C1 segment of cervical spinal cord (tissue), 14 donors: ENCODE data around the gene GJA3.
"Not testable (repeated sequence)": the region's sequence is repeated elsewhere in the genome, so short reads cannot be mapped to it uniquely, and the experiment has no call there.

Experiments
- DNase-seq, 14 donors: peaks; one replicate each; lab custom pipeline; 2025; lab: John Stamatoyannopoulos, UW

Gene GJA3

GRCh38 chr13:20182231-20182846 is 21.5 kb upstream of the GJA3 start:
- DNase-seq, result peak in 5 of 14 donors; percentile 9 to 16 (median 14)

- DNase-seq, result no peak
Observed at GRCh38 chr13:20181188-20181587, 20.3 kb upstream of the GJA3 start.

GRCh38 chr13:20178156-20178555 is 17.3 kb upstream of the GJA3 start:
- no peak for DNase-seq

DNA sequence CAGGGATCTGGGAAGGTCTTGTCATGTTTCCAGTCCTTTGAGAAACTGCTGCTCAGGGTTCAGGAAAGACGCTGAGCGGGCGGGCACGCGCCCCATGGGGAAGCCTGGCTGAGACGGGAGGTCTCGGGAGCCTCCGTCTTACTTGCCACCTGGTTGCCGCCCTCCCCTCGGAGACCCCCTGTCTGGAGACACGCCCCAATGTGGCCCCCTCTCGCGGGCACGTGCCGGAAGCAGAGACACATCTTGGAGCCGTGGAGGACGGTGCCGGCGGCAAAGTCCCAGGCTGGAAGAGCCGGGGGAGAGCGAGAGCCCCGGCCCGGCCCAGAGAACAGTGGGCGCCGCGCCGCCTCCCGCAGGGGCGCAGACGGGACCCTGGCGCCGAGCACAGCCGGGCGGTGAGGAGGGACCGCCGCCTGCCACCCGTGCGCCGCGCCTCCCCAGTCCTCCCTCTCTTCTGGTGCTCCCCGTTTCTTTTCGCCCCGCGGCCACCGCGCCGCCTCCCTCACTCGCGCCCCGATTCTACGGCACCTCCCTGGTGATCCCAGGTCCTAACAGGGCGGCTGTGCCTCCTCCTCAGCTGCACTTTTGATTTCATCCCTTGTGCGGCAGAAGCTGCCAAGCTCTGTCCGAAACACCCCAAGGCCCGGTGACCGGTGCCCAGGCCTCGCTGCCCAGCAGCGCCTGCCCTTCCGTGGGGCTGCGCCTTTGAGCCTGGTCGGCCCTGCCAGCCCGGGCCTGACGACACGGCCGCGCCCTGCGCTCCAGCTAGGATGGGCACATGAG is 16.4 kb upstream of the GJA3 start:
- DNase-seq, result no peak

DNA sequence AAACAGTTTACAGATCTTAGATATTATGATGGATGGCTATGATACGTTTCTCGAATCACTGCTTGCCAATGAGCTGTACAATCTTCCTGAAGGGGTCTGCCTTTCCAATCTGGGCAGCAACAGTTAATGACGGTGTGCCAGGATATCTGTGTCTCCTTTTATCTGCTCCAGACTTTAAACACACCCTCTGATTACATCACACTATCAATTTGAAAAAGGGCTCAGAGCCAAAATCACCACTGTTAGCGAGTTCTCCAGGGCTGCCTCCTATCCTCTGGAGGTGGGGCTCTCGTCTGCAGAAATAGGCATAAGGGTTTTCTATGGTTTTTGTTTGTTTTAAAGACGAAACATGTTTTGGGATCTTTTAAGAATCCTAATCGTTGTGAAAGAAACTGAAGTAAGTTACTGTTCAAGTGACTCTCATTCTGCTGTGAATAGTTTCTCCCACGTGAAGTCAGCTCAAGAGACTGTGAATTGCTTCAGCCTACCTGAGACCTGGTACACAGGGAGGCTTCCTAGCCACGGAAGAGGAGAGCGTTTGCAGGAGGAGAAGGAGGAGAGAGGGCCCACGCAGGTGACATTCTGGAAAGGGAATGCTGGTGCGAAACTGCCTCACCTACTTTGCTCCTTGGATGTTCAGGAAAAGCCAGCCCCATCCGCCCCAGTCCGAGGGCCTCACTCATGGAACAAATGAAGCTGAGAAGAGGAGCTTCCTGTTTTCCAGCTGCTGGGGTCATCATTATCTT is 15.2 kb upstream of the GJA3 start:
- no peak for DNase-seq

- no peak for DNase-seq
Observed at GRCh38 chr13:20175406-20175794, 14.5 kb upstream of the GJA3 start.

- DNase-seq, result peak in 1 of 14 donors; percentile 21
Observed at GRCh38 chr13:20174656-20175405, 14.0 kb upstream of the GJA3 start.

- no peak for DNase-seq
Observed at GRCh38 chr13:20173116-20173746, 12.4 kb upstream of the GJA3 start.

- DNase-seq, result no peak
Observed at GRCh38 chr13:20171364-20171763, 10.5 kb upstream of the GJA3 start.

DNA sequence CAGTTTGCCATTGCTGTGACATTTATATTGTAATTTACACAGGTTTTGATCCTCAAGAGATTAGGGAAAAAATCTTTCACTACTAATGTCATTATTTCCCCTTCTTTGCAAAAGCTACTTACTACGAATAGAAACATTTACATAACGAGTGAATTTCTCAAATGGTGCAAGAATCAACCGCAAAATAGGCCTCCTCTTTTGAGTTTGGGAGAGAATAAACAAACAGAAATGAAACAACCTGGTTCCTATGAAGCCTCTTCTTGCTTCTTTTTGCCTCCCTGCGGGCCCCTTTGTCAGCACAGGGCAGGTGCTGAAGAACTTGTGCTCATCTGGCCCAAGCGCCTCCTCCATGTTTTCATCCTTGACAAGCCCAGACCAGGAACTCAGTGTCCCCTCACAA is 10.1 kb upstream of the GJA3 start:
- no peak for DNase-seq

DNA sequence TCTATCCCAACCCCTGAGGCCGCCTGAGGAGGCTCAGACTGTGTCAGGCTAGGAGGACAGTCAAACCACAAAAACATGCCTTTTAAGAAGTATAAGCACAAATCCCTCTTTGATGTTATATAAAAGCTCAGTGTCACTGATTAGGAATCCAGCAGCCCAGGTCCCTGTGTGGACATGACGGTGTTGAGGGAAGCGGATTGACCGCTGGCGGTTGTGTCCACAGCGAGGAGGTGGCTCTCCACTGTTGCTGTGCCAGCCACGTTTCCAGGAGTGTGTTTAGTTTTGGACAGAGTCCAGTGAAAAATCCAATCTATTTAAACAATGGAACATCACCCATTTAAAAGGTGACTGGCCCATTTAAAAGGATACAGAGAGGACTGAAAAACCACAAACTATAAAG is 7.5 kb upstream of the GJA3 start:
- DNase-seq, result no peak

DNA sequence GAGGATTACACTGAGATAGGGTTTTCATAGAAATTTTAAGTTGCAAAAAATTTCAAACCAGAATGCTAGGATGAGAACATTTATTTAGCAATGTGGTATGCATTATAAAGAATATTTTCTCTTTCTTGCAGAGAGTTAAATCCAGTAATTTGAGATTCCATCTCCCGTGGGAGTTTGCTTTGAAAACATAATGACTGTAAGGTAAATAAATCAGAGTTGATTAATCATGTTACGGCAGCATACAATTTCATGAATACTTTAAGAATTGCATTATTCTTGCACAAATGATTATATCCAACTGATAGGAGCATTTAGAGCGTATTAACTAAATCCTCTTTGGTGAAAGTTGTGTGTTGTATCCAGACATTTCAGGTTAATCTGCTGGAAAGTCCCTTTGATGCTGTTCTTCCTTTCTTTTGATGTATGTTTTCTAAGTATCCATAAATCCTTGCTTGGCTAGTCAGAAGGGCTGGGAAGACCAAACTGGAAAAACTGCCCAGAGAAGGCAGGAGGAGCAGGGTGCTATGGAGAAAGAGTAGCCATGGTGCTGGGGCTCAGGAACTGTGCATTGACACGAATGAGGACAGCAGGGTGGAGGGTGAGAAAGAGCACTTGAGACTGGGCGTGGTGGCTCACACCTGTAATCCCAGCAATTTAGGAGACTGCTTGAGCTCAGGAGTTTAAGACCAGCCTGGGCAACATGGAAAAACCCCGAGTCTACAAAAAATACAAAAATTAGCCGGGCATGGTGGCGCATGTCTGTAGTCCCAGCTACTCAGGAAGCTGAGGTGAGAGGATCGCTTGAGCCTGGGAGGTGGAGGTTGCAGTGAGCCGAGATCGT is 4.8 kb upstream of the GJA3 start:
- DNase-seq, result no peak

DNA sequence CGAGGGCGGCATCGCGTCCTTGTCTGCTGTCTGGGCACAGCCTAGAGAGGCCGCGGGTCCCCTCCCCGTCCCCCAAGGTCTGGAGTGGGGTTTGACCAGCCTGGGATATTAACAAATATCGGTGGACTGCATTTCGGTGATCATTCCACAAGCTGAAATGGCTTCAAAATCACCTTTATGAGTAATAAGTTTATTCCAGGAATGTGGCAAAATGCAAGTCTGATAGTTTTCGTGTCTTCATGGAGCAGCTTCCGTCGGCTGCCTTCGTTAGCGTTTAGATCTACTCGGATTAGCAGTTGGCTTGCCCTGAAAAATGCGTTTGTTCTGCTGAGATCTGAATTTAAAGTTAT is 1.1 kb upstream of the GJA3 start:
- DNase-seq, result no peak

GRCh38 chr13:20161275-20161950 is 561 bp upstream of the GJA3 start:
- DNase-seq, result no peak

- no peak for DNase-seq
Observed at GRCh38 chr13:20159646-20160305, 1.1 kb downstream of the GJA3 start.

DNA sequence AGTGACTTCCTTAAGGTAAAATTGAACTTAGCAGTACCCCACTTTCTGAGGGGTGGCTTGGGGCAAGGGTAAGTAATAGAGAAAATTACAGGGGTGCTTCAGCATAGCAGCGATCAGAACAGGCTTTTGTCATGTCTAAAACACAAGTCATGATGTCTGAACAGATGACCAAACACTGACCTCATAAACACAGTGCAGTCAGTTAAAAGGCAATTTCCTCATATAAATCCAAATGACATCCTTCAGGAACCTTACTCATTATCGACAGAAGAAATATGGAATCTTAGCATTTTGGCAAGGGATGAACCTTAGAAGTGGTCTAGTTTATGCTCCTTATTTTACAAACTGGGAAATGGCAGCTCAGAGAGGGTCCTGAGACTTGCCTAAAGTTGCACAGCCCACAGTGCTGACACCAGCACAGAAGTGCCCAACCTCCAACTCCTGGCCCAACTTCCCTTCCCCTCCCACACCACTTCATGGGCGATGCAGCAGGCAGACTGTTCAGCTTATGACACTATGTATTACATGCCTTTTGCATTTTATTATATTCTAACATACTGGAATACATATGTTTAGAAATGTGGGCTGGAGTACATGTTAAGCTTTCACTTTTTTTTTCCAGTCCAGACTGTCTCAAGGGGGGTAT is 3.6 kb downstream of the GJA3 start:
- no peak for DNase-seq

DNA sequence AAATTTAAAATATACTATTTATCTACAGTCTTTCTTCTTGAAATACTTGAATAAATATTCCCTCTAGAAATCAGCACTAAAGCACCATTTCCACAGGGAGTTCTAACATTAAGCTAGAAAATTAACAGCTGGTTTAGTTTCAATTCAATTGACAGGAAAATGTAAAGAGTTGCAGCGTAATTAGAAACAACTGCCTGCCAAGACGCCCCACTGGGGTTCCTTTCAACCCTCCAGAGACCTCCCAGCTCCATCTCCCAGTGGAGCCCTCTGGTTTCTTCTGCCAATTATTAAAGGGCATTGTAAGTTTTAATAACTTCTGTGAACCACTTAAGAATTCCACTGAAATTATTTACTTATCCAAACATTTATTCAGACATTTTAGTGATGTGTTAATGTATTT is 4.2 kb downstream of the GJA3 start:
- no peak for DNase-seq

DNA sequence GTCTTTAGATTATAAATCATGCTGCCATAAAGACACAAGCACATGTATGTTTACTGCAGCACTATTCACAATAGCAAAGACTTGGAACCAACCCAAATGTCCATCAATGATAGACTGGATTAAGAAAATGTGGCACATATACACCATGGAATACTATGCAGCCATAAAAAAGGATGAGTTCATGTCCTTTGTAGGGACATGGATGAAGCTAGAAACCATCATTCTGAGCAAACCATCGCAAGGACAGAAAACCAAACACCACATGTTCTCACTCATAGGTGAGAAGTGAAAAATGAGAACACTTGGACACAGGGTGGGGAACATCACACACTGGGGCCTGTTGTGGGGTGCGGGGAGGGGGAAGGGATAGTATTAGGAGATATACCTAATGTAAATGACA is 7.6 kb downstream of the GJA3 start:
- DNase-seq, result not testable (repeated sequence)

- no peak for DNase-seq
Observed at GRCh38 chr13:20151612-20152011, 9.2 kb downstream of the GJA3 start.
